Kidney (tissue), 22 donors: ENCODE measurements around the gene FNTB. TPM values are rescaled to one million over a fixed set of nuclear protein-coding genes. Genes with fewer than 3 reads are reported as not detected.

Experiments
- DNase-seq, 5 donors: peaks; one replicate each; pipeline ENCODE4 v3.0.0-alpha.2; 2013 to 2020
- FAIRE-seq: peaks from 2 replicates; lab custom pipeline; 2012; peaks lifted over from hg19 to GRCh38; lab: Jason Lieb, UNC
- H3K27ac ChIP-seq, 2 donors: one replicate each; pipeline ENCODE4 v1.7.0; 2013; ENCODE audit warnings: low read depth in 2 of 2, low read length in 2 of 2, inconsistent platforms in 1 of 2
- H3K27me3 ChIP-seq: one replicate; pipeline ENCODE4 v1.7.1; 2013; ENCODE audit warnings: low read length, inconsistent platforms; ENCODE audit not compliant: control insufficient read depth, insufficient read depth
- H3K36me3 ChIP-seq, 3 donors: one replicate each; pipeline versions ENCODE4 v1.7.0 to v1.7.1; 2013; ENCODE audit warnings: low read length in 3 of 3, control low read depth in 1 of 3, inconsistent platforms in 1 of 3; ENCODE audit not compliant: insufficient read depth in 3 of 3, control insufficient read depth in 2 of 3
- H3K4me1 ChIP-seq, 3 donors: one replicate each; pipeline versions ENCODE4 v1.7.0 to v1.7.1; 2013; ENCODE audit warnings: low read length in 3 of 3, inconsistent platforms in 1 of 3, low read depth in 1 of 3; ENCODE audit not compliant: control insufficient read depth in 2 of 3, insufficient read depth in 2 of 3
- H3K4me3 ChIP-seq, 3 donors: one replicate each; pipeline versions ENCODE4 v1.7.0 to v1.8.1; 2013; ENCODE audit warnings: low read length in 3 of 3, control low read depth in 1 of 3, inconsistent platforms in 1 of 3
- H3K9ac ChIP-seq, 3 donors: one replicate each; pipeline versions ENCODE4 v1.7.0 to v1.7.1; 2013; ENCODE audit warnings: low read length in 3 of 3, control low read depth in 1 of 3, inconsistent platforms in 1 of 3
- H3K9me3 ChIP-seq, 3 donors: one replicate each; pipeline versions ENCODE4 v1.7.0 to v1.7.1; 2013; ENCODE audit warnings: low read length in 3 of 3, control low read depth in 1 of 3, inconsistent platforms in 1 of 3; ENCODE audit not compliant: control insufficient read depth in 2 of 3, insufficient read depth in 1 of 3
- CTCF ChIP-seq: IDR thresholded peaks from 3 replicates; pipeline ENCODE4 v1.5.1; 2012; ENCODE audit warnings: mild to moderate bottlenecking, moderate library complexity, borderline replicate concordance; ENCODE audit not compliant: insufficient read depth; ENCODE audit errors: extremely low read depth
- intact Hi-C: fragments of 100-400 bp; cut with DNase I; formaldehyde crosslinking; loops from one replicate; pipeline ENCODE4 v1.11.1; 2022
- long read RNA-seq, 10 donors: library from polyadenylated mRNA in 1 of 10; unstranded in 1 of 10; transcript quantifications; one replicate each; pipeline ENCODE4 v2.0.0 and lab custom pipeline, GENCODE V29; 2021 to 2026
- polyA plus RNA-seq: library from polyadenylated mRNA; stranded (reverse); fragments of 350-450 nt; fragmentation: Illumina TruSeq; extraction: RNeasy Lipid Tissue Mini Kit (QIAGEN cat#74804); gene quantifications from one replicate; pipeline ENCODE4 v1.2.3, GENCODE V29; 2014; ENCODE audit warnings: low read depth, low replicate concordance; ENCODE audit not compliant: insufficient read depth
- total RNA-seq: library from RNA; stranded (reverse); fragmentation: NEBNext Ultra II Directional; extraction: Animal tissue kit (Norgen Biotek cat#: 25700); gene quantifications from one replicate; pipeline ENCODE4 v1.2.1, GENCODE V29; 2021
- donor health status: control.
- donor health status: control.
- donor health status: control.
- donor health status: control.
- donor health status: control.
- donor health status: DM: yes; HTN: yes; CAD: no.
- donor health status: Normal renal cell carcinoma (clear cell type).

Gene FNTB
- 15.0 TPM for total RNA-seq
- 13.6 TPM for polyA plus RNA-seq
- long read RNA-seq, donor 1, partial matches to known transcripts, result 0 of 3 reads
- long read RNA-seq, donor 1, other reads (novel, unspliced or antisense), result 0 of 3 reads
- long read RNA-seq, donor 2, transcript FNTB-201 (12 exons, 2,834 nt), result major isoform, 7 of 9 reads
- long read RNA-seq, donor 2, partial matches to known transcripts, result 0 of 9 reads
- long read RNA-seq, donor 2, other reads (novel, unspliced or antisense), result 0 of 9 reads
- long read RNA-seq, donor 3, partial matches to known transcripts, result 0 of 2 reads
- long read RNA-seq, donor 3, other reads (novel, unspliced or antisense), result 0 of 2 reads
- long read RNA-seq, donor 4, partial matches to known transcripts, result 0 of 3 reads
- long read RNA-seq, donor 4, other reads (novel, unspliced or antisense), result 0 of 3 reads
- long read RNA-seq, donor 5, partial matches to known transcripts, result 0 of 1 reads
- long read RNA-seq, donor 5, other reads (novel, unspliced or antisense), result 0 of 1 reads
- long read RNA-seq, donor 6, partial matches to known transcripts, result 0 of 5 reads
- long read RNA-seq, donor 6, other reads (novel, unspliced or antisense), result 0 of 5 reads
- long read RNA-seq, donor 7, transcript FNTB-201 (12 exons, 2,834 nt), result major isoform, 8 of 17 reads
- long read RNA-seq, donor 7, partial matches to known transcripts, result 5 of 17 reads
- long read RNA-seq, donor 7, other reads (novel, unspliced or antisense), result 3 of 17 reads
- long read RNA-seq, donor 8, partial matches to known transcripts, result 0 of 6 reads
- long read RNA-seq, donor 8, other reads (novel, unspliced or antisense), result 0 of 6 reads
- long read RNA-seq, donor 9, partial matches to known transcripts, result 0 of 3 reads
- long read RNA-seq, donor 9, other reads (novel, unspliced or antisense), result 0 of 3 reads
- long read RNA-seq, donor 10, partial matches to known transcripts, result 0 of 1 reads
- long read RNA-seq, donor 10, other reads (novel, unspliced or antisense), result 0 of 1 reads

GRCh38 chr14:64986648-64987437, at the start of gene FNTB:
TSS of gene FNTB (plus strand) at chr14:64986895. CDS start at chr14:64986954, 59 bp downstream.
- FAIRE-seq, result no peak
- intact Hi-C loops, result no loop called here

GRCh38 chr14:64937171-64937820, 49.4 kb upstream of the FNTB start:
- H3K4me1 ChIP-seq, result peaks cover 0 to 28% (median 19%) of the 10 kb centered on the region in 3 donors
- FAIRE-seq, result no peak

More at GRCh38 chr14:64986648-64987437, at the start of gene FNTB:
- H3K27me3 ChIP-seq, result no peaks in the 10 kb centered on the region
- peak; percentile 95 to 99 (median 98) for DNase-seq
- H3K9me3 ChIP-seq, result no peaks in the 10 kb centered on the region
- H3K9ac ChIP-seq, result peak within 1 kb of the TSS; percentile 77 to 93 (median 92)
- H3K36me3 ChIP-seq, result no peaks in the 10 kb centered on the region
- H3K27ac ChIP-seq, result peak within 1 kb of the TSS; percentile 84 to 95
- peaks cover 0 to 7% (median 0%) of the 10 kb centered on the region in 3 donors for H3K4me1 ChIP-seq
- peak within 1 kb of the TSS; percentile 95 to 96 (median 96) for H3K4me3 ChIP-seq
- peak; percentile 93 for TF ChIP-seq CTCF

More at GRCh38 chr14:64937171-64937820, 49.4 kb upstream of the FNTB start:
- no peaks in the 10 kb centered on the region for H3K9me3 ChIP-seq
- peaks cover 0 to 11% (median 5%) of the 10 kb centered on the region in 3 donors for H3K36me3 ChIP-seq
- peak in 1 of 5 donors; percentile 34 for DNase-seq
- H3K27ac ChIP-seq, result peak overlapping the region in 1 of 2 donors; percentile 71
- H3K9ac ChIP-seq, result peak overlapping the region in 1 of 3 donors; percentile 23
- intact Hi-C loops, result no loop called here
- no peak overlapping the region for H3K4me3 ChIP-seq
- no peaks in the 10 kb centered on the region for H3K27me3 ChIP-seq
- TF ChIP-seq CTCF, result no peak
